ENCODE measurements around the gene PHF2. TPM values are rescaled to one million over a fixed set of nuclear protein-coding genes. Genes with fewer than 3 reads are reported as not detected.

PHF2 gene
- total RNA-seq, 1 experiment from 2014 or later = 18.9 TPM

DNA sequence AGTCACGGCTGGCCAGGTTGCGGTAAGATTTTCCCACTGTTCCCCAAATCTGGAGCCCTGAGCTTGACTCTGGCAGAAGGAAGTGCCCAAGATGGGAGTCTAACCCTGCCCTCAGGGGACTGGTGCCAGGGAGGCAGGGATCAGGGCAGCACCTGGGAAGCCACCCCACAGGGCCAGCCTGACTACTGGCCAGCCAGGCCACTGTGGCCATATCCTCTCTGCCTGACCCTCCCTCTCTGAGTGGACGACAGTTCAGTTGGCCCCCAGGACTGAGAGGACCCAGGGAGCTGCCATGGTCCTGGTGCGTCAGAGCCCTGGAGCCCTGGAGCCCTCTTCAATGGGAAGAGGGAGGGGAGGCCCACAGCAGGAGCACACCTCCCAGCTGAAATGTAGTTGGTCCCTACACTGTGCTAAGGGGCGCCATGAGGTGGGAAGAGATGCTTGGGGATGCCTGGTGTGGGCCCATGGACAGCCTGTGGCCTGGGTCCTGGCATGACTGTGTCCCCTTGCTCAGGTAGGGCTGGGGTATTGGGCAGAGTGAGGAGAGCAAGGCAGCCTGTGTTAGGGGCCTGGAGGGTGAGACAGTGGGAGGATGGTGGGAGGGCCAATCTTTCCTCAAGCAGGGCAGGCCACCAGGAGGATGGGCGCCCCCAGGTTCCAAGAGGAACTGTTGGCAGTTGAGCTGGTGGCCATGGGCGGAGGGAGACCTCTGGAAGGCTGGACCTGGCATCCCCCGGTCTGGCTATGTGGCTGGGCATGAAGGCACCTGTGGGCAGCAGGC lies 81.1 kb downstream of the PHF2 start:
- CTCF ChIA-PET = interaction anchor here (0.6 kb wide), 1 partner anchor 26 kb away, joined by 3 read pairs; no protein-coding TSS in a partner anchor
- no peak for DNase-seq (ENCODE audit: unreplicated experiment)
- POLR2A ChIA-PET = no interaction called here
- BruUV-seq (replicated peaks) = no TSS peak
- TF ChIP-seq, protein P1, sequence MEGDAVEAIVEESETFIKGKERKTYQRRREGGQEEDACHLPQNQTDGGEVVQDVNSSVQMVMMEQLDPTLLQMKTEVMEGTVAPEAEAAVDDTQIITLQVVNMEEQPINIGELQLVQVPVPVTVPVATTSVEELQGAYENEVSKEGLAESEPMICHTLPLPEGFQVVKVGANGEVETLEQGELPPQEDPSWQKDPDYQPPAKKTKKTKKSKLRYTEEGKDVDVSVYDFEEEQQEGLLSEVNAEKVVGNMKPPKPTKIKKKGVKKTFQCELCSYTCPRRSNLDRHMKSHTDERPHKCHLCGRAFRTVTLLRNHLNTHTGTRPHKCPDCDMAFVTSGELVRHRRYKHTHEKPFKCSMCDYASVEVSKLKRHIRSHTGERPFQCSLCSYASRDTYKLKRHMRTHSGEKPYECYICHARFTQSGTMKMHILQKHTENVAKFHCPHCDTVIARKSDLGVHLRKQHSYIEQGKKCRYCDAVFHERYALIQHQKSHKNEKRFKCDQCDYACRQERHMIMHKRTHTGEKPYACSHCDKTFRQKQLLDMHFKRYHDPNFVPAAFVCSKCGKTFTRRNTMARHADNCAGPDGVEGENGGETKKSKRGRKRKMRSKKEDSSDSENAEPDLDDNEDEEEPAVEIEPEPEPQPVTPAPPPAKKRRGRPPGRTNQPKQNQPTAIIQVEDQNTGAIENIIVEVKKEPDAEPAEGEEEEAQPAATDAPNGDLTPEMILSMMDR (IDR thresholded peaks at IDR 0.05; ENCODE audit: unreplicated experiment) = no peak
- no peaks in the 10 kb centered on the region for H3K27me3 Mint-ChIP-seq (ENCODE audit: insufficient read depth, unreplicated experiment)
- H3K27ac Mint-ChIP-seq (ENCODE audit: low read depth, unreplicated experiment) = no peak overlapping the region
- intact Hi-C loops (cut with micrococcal nuclease) = no loop called here
- H3K4me3 Mint-ChIP-seq (ENCODE audit: unreplicated experiment) = no peak overlapping the region
- H3K9me3 Mint-ChIP-seq (ENCODE audit: unreplicated experiment) = no peaks in the 10 kb centered on the region
- no peaks in the 10 kb centered on the region for H3K4me1 Mint-ChIP-seq (ENCODE audit: insufficient read depth, unreplicated experiment)
- H3K36me3 Mint-ChIP-seq (ENCODE audit: insufficient read depth, unreplicated experiment) = peaks cover 12% of the 10 kb centered on the region

DNA sequence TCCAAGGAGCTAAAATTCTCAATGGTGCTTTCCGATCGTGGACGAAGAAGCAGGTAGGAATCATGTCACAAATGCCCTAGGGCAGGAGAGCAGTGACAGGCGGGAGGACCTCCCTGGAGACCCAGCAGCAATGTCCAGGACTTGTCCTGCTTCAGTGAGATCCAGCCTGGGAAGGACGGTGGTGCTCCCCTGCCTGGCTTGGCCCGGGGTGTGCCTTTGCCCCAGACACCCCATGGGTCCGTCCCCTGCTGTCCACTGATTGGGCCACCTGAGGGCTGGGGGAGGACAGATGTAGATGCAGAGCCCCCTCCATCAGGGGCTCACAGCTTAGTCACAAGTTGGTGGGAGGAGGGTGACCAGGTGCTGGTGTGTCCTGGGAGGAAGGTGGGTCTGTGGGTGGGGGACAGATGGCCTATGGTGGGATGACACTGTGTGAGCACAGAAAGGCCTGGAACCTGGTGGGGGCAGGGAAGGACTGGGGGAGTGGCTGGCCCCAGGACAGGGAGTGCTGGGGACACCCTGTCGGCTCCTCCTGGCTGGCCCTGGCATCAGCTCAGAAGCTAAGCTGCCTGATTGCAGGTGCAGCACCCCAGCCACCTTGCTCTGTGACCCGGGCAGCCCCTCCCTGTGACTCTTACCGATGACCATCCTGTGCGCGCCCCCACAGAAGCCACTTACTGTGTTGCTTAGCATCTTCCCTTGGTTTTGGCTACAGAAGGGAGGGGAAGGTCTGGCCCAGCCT lies 82.0 kb downstream of the PHF2 start:
- POLR2A ChIA-PET = no interaction called here
- Mint-ChIP-seq H3K27ac (ENCODE audit: low read depth, unreplicated experiment) (no peak overlapping the region), H3K4me1 (ENCODE audit: insufficient read depth, unreplicated experiment) (no peaks in the 10 kb centered on the region), H3K36me3 (ENCODE audit: insufficient read depth, unreplicated experiment) (peaks cover 5% of the 10 kb centered on the region), H3K4me3 (ENCODE audit: unreplicated experiment) (no peak overlapping the region), H3K27me3 (ENCODE audit: insufficient read depth, unreplicated experiment) (no peaks in the 10 kb centered on the region), H3K9me3 (ENCODE audit: unreplicated experiment) (no peaks in the 10 kb centered on the region)
- DNase-seq (ENCODE audit: unreplicated experiment) = no peak
- TF ChIP-seq, protein P1 (IDR thresholded peaks at IDR 0.05; ENCODE audit: unreplicated experiment) = no peak
- intact Hi-C loops (cut with micrococcal nuclease) = no loop called here
- BruUV-seq (replicated peaks) = no TSS peak
- CTCF ChIA-PET = interaction anchor here (0.6 kb wide), 1 partner anchor 26 kb away, joined by 3 read pairs; no protein-coding TSS in a partner anchor

DNA sequence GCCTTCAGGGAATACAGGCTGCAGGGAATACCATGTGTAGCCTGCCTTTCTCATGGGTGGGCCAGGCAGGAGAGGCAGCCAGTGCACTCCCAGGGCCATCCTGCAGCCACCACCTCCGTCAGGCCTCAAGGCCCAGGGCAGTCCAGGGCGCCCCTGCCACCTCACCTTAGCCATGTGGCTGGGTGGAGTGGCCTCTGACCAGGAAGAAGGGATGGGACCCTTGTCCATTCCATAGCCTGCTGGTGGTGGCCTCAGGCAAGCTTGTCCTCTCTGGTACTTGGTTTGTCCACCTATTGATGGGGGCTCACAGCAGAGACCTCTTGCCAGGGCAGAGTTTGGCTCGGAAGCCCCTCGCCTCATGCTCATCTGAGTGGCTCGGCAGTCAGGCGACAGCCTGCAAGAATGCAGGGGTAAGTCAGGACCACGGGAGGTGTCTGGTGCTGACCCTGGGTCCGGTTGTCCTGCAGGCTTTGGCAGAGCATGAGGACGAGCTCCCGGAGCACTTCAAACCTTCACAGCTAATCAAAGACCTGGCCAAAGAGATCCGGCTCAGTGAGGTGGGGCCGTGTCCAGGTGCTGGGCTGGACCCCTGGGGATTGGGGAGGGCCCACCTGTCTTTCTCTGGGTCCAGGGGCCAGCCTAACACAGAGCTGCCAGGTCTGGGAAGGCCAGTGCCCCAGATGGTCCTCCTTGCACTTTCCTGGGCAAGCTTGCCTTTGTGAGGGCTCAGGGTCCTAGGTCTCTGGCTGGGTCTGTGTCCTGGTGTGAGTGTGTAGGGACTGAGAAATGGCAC lies 82.9 kb downstream of the PHF2 start:
- TF ChIP-seq, protein P1 (IDR thresholded peaks at IDR 0.05; ENCODE audit: unreplicated experiment) = no peak
- BruUV-seq (replicated peaks) = no TSS peak
- Mint-ChIP-seq H3K4me1 (ENCODE audit: insufficient read depth, unreplicated experiment) (no peaks in the 10 kb centered on the region), H3K27ac (ENCODE audit: low read depth, unreplicated experiment) (no peak overlapping the region), H3K9me3 (ENCODE audit: unreplicated experiment) (no peaks in the 10 kb centered on the region), H3K27me3 (ENCODE audit: insufficient read depth, unreplicated experiment) (no peaks in the 10 kb centered on the region), H3K36me3 (ENCODE audit: insufficient read depth, unreplicated experiment) (no peaks in the 10 kb centered on the region), H3K4me3 (ENCODE audit: unreplicated experiment) (no peak overlapping the region)
- ChIA-PET CTCF (interaction anchor here (0.6 kb wide), 1 partner anchor 82 kb away, joined by 3 read pairs; no protein-coding TSS in a partner anchor), POLR2A (no interaction called here)
- no peak for DNase-seq (ENCODE audit: unreplicated experiment)
- intact Hi-C loops (cut with micrococcal nuclease) = no loop called here

DNA sequence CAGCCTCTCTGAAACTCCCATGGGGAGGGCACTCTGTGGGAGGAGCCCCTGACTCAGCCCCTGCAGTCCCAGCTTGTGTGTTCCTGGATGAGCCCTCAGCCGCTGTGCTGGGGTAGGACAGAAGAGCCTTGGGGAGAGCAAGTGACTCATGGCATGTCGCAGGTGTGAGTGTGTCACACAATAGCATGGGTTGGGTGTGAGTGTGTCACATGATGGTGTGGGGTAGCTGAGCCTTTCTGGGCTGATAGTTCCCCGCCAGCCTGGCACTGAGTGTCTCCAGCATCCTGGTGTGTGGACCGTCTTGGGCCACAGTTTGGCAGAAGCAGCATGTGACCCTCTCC lies 83.4 kb downstream of the PHF2 start:
- no peaks in the 10 kb centered on the region for H3K4me1 Mint-ChIP-seq (ENCODE audit: insufficient read depth, unreplicated experiment)
- no peak for DNase-seq (ENCODE audit: unreplicated experiment)
- ChIA-PET POLR2A (no interaction called here), CTCF (no interaction called here)
- no peak overlapping the region for H3K27ac Mint-ChIP-seq (ENCODE audit: low read depth, unreplicated experiment)
- H3K9me3 Mint-ChIP-seq (ENCODE audit: unreplicated experiment) = no peaks in the 10 kb centered on the region
- no TSS peak for BruUV-seq (replicated peaks)
- H3K36me3 Mint-ChIP-seq (ENCODE audit: insufficient read depth, unreplicated experiment) = no peaks in the 10 kb centered on the region
- TF ChIP-seq, protein P1 (IDR thresholded peaks at IDR 0.05; ENCODE audit: unreplicated experiment) = no peak
- no peak overlapping the region for H3K4me3 Mint-ChIP-seq (ENCODE audit: unreplicated experiment)
- no peaks in the 10 kb centered on the region for H3K27me3 Mint-ChIP-seq (ENCODE audit: insufficient read depth, unreplicated experiment)
- intact Hi-C loops (cut with micrococcal nuclease) = no loop called here

Data from MCF 10A (cell line).